Liver (tissue), 9 donors: ENCODE data around the gene MGME1. TPM values are rescaled to one million over a fixed set of nuclear protein-coding genes. Genes with fewer than 3 reads are reported as not detected.

Experiments
- DNase-seq: peaks from one replicate; pipeline ENCODE4 v3.0.0-alpha.2; 2017; ENCODE audit warnings: low spot score
- H3K27ac ChIP-seq, 2 donors: one replicate each; pipeline ENCODE4 v1.7.0; 2013; ENCODE audit warnings: inconsistent platforms in 2 of 2, low read length in 2 of 2, control low read depth in 1 of 2, low read depth in 1 of 2, mild to moderate bottlenecking in 1 of 2
- H3K27me3 ChIP-seq, 4 donors: one replicate each; pipeline versions ENCODE4 v1.6.1 to v1.7.0; 2013; ENCODE audit warnings: low read length in 3 of 4, inconsistent platforms in 1 of 4, mild to moderate bottlenecking in 1 of 4, moderate library complexity in 1 of 4; ENCODE audit not compliant: control insufficient read depth in 4 of 4, insufficient read depth in 4 of 4
- H3K36me3 ChIP-seq, 4 donors: one replicate each; pipeline versions ENCODE4 v1.6.1 to v1.7.0; 2013; ENCODE audit warnings: low read length in 3 of 4, mild to moderate bottlenecking in 3 of 4, low read depth in 1 of 4, moderate library complexity in 1 of 4; ENCODE audit not compliant: control insufficient read depth in 4 of 4, insufficient read depth in 3 of 4
- H3K4me1 ChIP-seq, 4 donors: one replicate each; pipeline versions ENCODE4 v1.6.1 to v1.7.0; 2013; ENCODE audit warnings: low read length in 3 of 4, mild to moderate bottlenecking in 3 of 4, moderate library complexity in 1 of 4; ENCODE audit not compliant: control insufficient read depth in 4 of 4, insufficient read depth in 4 of 4
- H3K4me3 ChIP-seq, 3 donors: one replicate each; pipeline versions ENCODE4 v1.6.1 to v1.7.0; 2013; ENCODE audit warnings: low read length in 3 of 3, control low read depth in 1 of 3, low read depth in 1 of 3, mild to moderate bottlenecking in 1 of 3
- H3K9ac ChIP-seq, 2 donors: one replicate each; pipeline ENCODE4 v1.7.0; 2013; ENCODE audit warnings: low read length in 2 of 2, mild to moderate bottlenecking in 2 of 2, moderate library complexity in 2 of 2, control low read depth in 1 of 2, low read depth in 1 of 2
- H3K9me3 ChIP-seq, 4 donors: one replicate each; pipeline versions ENCODE4 v1.6.1 to v1.7.0; 2013; ENCODE audit warnings: low read length in 3 of 4; ENCODE audit not compliant: control insufficient read depth in 4 of 4
- ATF3 ChIP-seq: IDR thresholded peaks from 2 replicates; pipeline ENCODE4 v1.6.1; 2016; ENCODE audit warnings: antibody characterized with exemption
- CTCF ChIP-seq: fragments of 150-350 bp; IDR thresholded peaks from 2 replicates; pipeline ENCODE4 v1.5.1; 2017; ENCODE audit warnings: improper control_type of control experiment, low read depth, low read length; ENCODE audit not compliant: missing input control
- EGR1 ChIP-seq, 2 donors: IDR thresholded peaks; 2 replicates each; pipeline ENCODE4 v1.6.1; 2016 to 2018; ENCODE audit warnings: antibody characterized with exemption in 2 of 2, low read depth in 2 of 2
- FOXA1 ChIP-seq: IDR thresholded peaks from 2 replicates; pipeline ENCODE4 v1.6.1; 2016; ENCODE audit warnings: antibody characterized with exemption
- FOXA2 ChIP-seq: IDR thresholded peaks from 2 replicates; pipeline ENCODE4 v1.6.1; 2016; ENCODE audit warnings: antibody characterized with exemption
- GABPA ChIP-seq, 2 donors: IDR thresholded peaks in 1 of 2; conservative IDR thresholded peaks in 1 of 2; 2 replicates each; pipeline ENCODE4 v1.6.1; 2016; ENCODE audit warnings: antibody characterized with exemption in 2 of 2, mild to moderate bottlenecking in 1 of 2, moderate library complexity in 1 of 2
- HNF4A ChIP-seq, 2 donors: conservative IDR thresholded peaks; 2 replicates each; pipeline ENCODE4 v1.6.1; 2016; ENCODE audit warnings: antibody characterized with exemption in 2 of 2, mild to moderate bottlenecking in 2 of 2
- HNF4G ChIP-seq: IDR thresholded peaks from 2 replicates; pipeline ENCODE4 v1.6.1; 2016; ENCODE audit warnings: antibody characterized with exemption
- JUND ChIP-seq, 2 donors: IDR thresholded peaks; 2 replicates each; pipeline ENCODE4 v1.6.1; 2016; ENCODE audit warnings: antibody characterized with exemption in 2 of 2
- MAX ChIP-seq: IDR thresholded peaks from 2 replicates; pipeline ENCODE4 v1.6.1; 2016; ENCODE audit warnings: antibody characterized with exemption
- NR2F2 ChIP-seq: IDR thresholded peaks from 2 replicates; pipeline ENCODE4 v1.6.1; 2016; ENCODE audit warnings: antibody characterized with exemption
- RAD21 ChIP-seq, 2 donors: IDR thresholded peaks; 2 replicates each; pipeline ENCODE4 v1.6.1; 2016; ENCODE audit warnings: antibody characterized with exemption in 2 of 2, mild to moderate bottlenecking in 2 of 2
- REST ChIP-seq: IDR thresholded peaks from 2 replicates; pipeline ENCODE4 v1.6.1; 2016; ENCODE audit warnings: antibody characterized with exemption, mild to moderate bottlenecking
- RXRA ChIP-seq, 2 donors: IDR thresholded peaks; 2 replicates each; pipeline ENCODE4 v1.6.1; 2017 to 2018; ENCODE audit warnings: antibody characterized with exemption in 2 of 2, mild to moderate bottlenecking in 1 of 2
- SP1 ChIP-seq: IDR thresholded peaks from 2 replicates; pipeline ENCODE4 v1.6.1; 2018; ENCODE audit warnings: antibody characterized with exemption, mild to moderate bottlenecking
- TAF1 ChIP-seq: conservative IDR thresholded peaks from 2 replicates; pipeline ENCODE4 v1.6.1; 2016; ENCODE audit warnings: antibody characterized with exemption, mild to moderate bottlenecking
- YY1 ChIP-seq: IDR thresholded peaks from 2 replicates; pipeline ENCODE4 v1.6.1; 2016; ENCODE audit warnings: antibody characterized with exemption, mild to moderate bottlenecking
- ZBTB33 ChIP-seq: IDR thresholded peaks from 2 replicates; pipeline ENCODE4 v1.6.1; 2016; ENCODE audit warnings: antibody characterized with exemption
- WGBS: extraction: QIAGEN DNeasy Blood & Tissue Kit; methylation state at CpG from one replicate; pipeline ENCODE4 v1.1.7; 2013; 5-methylcytosine and 5-hydroxymethylcytosine counted together
- polyA plus RNA-seq, 2 donors: library from polyadenylated mRNA; stranded (reverse) in 1 of 2; unstranded in 1 of 2; fragments of 200-250 nt in 1 of 2; fragments of >200 nt in 1 of 2; fragmentation: Nextera tagmentation in 1 of 2; extraction: Ambion mirVana in 1 of 2; gene quantifications; one replicate each; pipeline versions ENCODE4 v1.2.1 to v1.2.3, GENCODE V29; 2013 to 2015
- total RNA-seq, 2 donors: library from RNA; depleted of rRNA; stranded (reverse); fragments of >200 nt; gene quantifications; one replicate each; pipeline ENCODE4 v1.2.3, GENCODE V29; 2014
- donor health status: healthy.
- donor health status: healthy.
- donor health status: healthy.
- donor health status: healthy.
- donor health status: healthy.

MGME1 gene
- total and polyA plus RNA-seq, 4 donors, result 4.2 to 26.8 (median 6.7) TPM

GRCh38 chr20:17999566-17999965, 30.7 kb downstream of the MGME1 start:
- no peaks in the 10 kb centered on the region for H3K27me3 ChIP-seq
- DNase-seq, result no peak
- no peaks in the 10 kb centered on the region for H3K36me3 ChIP-seq
- no peaks in the 10 kb centered on the region for H3K9me3 ChIP-seq
- no peak overlapping the region for H3K9ac ChIP-seq
- no peak overlapping the region for H3K4me3 ChIP-seq
- peaks cover 0 to 8% (median 4%) of the 10 kb centered on the region in 4 donors for H3K4me1 ChIP-seq
- no peak overlapping the region for H3K27ac ChIP-seq
- WGBS, result 93% methylated on average over 4 of the region's 4 CpGs
- no peak for TF ChIP-seq FOXA1

GRCh38 chr20:18001131-18001921, 32.5 kb downstream of the MGME1 start:
- no peak overlapping the region for H3K4me3 ChIP-seq
- DNase-seq, result no peak
- WGBS, result 61% methylated on average over 10 of the region's 10 CpGs
- H3K27ac ChIP-seq, result peak overlapping the region in 1 of 2 donors; percentile 1
- peaks cover 0 to 6% (median 2%) of the 10 kb centered on the region in 4 donors for H3K4me1 ChIP-seq
- H3K27me3 ChIP-seq, result no peaks in the 10 kb centered on the region
- TF ChIP-seq FOXA2 (no peak), EGR1 (IDR thresholded peaks at IDR 0.05; ENCODE audit: low read depth in 2 of 2) (no peak), HNF4G (no peak), HNF4A (conservative IDR thresholded peaks at IDR 0.05) (peak; percentile 49 to 66), RXRA (IDR thresholded peaks at IDR 0.05) (peak in 1 of 2 donors; percentile 58), ZBTB33 (peak; percentile 13), FOXA1 (no peak), MAX (peak; percentile 79), ATF3 (no peak), CTCF (peak; percentile 28), GABPA (IDR thresholded peaks at IDR 0.05 in 1 of 2, conservative IDR thresholded peaks at IDR 0.05 in 1 of 2) (no peak), SP1 (peak; percentile 49), RAD21 (IDR thresholded peaks at IDR 0.05) (peak; percentile 6 to 46), YY1 (peak; percentile 43), REST (no peak), TAF1 (no peak), JUND (IDR thresholded peaks at IDR 0.05) (peak; percentile 24 to 53), NR2F2 (no peak)
- no peaks in the 10 kb centered on the region for H3K36me3 ChIP-seq
- no peaks in the 10 kb centered on the region for H3K9me3 ChIP-seq
- no peak overlapping the region for H3K9ac ChIP-seq
